NCI-H2029 (cell line): Measurements from ENCODE around the gene PDXP.
"Not testable (repeated sequence)": the region's sequence is repeated elsewhere in the genome, so short reads cannot be mapped to it uniquely, and the experiment has no call there.

Experiments used
- DNase-seq: peaks from one replicate; lab custom pipeline; 2025; lab: John Stamatoyannopoulos, UW

PDXP gene

DNA sequence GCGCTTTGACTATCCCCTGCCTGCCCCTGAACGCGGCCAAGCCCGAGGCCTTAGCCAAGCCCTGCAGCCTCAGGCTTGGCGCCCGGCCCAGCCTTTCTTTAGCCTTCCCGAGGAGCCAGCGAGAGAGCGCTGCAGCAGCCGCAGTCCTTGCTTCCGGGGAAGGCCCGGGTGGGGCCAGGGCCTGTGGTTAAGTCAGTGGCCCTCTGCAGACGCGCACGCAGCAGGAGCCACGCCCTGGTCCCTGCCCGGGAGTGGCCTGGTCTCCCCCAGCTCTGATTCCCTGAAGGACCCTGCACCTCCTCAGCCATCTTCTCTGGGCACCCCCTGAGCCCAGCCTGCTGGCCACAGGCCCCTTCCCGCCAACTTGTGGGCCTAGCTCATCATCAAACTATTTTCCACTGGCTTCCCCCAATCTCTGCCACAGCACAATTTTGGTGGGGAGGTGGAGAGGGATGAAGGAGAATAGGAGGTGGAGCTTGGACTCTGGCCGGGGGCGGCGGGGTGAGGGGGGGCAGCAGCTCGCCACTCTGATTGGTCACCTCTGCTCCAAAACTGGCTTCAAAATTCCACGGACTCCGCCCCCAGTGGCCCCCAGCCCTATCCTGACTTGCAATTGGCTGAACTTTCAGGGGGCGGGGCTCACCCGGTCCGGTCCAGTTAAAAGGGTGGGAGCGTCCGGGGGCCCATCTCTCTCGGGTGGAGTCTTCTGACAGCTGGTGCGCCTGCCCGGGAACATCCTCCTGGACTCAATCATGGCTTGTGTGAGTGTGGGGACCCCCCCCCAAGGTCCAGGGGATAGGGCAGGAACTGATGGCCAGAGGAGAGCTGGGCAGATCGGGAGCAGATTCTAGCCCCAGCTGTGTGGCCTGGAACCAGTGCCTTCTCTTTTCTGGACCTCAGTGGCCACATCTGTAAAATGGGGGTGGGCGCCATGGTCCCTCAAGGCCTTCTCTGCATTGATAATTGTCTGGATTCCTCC is 16.7 kb downstream of the PDXP start, which contains the start of gene LGALS1:
LGALS1 (plus strand) TSS at position 686 of the 979 bp plus-strand sequence; CDS start at position 753, 67 bp downstream.
- peak; percentile 80 for DNase-seq

DNA sequence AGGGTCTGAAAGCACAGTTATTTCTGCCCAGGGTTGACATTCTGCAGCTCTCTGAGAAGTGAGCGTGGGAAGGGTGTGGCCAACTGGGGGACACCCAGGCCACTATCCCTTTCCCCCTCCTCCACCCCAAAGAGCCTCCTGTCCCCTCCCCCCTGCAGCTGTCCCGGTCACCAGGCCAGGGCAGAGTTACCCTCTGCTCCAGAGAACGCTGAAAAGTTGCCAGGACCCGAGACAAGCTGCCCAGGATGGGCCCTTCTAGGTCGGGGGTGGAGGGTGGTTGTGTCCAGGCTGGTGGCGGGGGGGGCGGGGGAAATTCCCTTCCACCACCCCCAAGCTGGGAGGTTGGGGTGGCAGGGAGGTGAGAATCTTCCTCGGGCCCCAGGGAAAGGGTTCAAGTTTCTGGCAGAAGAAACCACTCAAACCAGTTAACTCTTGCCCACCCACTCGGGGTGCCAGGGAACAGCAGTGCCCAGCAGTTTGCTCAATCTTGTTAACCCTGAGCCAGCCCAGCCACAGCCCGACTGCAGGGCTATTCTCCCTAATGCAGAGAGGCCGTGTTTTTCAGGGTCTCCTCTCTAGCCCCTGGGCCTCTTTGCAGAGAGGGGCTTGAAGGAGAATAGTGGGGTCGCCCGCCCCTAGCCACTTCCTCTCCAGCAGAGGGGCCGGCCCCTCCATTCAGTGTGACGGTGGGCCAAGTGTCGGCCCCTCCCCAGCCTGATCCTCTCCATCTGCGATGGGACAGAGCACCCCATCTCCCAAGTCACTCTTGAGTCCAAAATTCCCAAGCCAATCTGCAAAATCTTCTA is 17.6 kb downstream of the PDXP start:
- DNase-seq, result no peak

DNA sequence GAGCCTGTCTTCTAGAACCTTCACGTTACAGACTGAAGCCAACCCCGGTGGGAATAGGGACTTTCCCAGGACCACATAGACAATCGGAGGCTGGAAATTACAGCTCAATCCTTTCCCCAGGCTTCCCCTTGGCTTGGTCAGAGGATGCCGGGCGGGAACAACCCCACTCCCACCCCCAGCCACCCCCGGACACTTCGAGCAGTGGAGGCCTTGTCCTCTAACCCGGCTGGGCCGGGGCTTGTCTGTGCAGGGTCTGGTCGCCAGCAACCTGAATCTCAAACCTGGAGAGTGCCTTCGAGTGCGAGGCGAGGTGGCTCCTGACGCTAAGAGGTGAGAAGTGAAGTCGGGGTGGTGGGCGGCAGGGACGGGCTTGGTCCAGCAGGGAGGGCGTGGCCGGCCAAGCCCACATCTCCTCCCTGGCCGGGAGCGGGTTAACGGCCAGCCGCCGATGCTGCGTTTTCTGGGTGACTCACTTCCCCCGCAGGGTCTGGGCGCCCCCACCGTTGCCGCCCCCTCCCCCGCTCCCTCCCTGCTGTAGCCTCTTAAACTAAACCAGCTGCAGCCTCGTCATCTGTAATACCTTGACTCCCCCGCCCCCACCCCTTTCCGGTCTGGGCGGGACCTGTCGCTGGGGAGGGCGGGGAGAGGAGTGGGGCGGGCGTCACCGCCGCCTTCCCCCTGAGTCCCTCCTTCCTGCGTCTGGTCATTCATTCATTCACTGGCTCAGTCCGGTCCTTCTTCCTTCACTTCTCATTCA is 18.4 kb downstream of the PDXP start:
- DNase-seq, result peak; percentile 82

DNA sequence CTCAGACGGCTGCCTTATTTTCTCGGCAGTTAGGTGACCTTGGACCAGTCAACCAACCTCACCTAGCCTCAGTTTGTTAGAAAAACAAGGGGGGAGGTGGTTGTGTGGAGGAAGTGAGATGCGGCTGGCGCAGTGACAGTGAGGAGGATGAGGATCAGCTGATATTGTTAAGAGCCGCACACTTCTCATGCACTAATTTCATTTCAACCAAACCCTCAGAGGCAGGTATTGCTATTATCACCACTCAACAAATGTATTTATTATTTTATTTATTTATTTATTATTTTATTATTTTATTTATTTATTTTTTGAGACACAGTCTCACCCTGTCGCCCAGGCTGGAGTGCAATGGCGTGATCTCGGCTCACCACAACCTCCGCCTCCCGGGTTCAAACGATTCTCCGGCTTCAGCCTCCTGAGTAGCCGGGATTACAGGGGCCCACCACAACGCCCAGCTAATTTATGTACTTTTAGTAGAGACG is 19.0 kb downstream of the PDXP start:
- no peak for DNase-seq

DNA sequence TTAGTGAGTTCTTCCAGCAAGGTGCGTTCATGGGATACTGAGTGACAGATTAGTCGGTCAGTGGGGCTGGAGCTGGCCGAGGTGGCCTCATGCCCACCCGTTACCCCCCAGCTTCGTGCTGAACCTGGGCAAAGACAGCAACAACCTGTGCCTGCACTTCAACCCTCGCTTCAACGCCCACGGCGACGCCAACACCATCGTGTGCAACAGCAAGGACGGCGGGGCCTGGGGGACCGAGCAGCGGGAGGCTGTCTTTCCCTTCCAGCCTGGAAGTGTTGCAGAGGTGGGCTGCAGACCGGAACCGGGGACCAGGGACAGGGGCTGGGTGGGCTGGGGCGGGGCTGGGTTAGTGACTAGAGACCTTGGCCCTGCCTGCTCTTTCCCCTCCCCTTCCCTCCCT is 19.8 kb downstream of the PDXP start:
- no peak for DNase-seq

DNA sequence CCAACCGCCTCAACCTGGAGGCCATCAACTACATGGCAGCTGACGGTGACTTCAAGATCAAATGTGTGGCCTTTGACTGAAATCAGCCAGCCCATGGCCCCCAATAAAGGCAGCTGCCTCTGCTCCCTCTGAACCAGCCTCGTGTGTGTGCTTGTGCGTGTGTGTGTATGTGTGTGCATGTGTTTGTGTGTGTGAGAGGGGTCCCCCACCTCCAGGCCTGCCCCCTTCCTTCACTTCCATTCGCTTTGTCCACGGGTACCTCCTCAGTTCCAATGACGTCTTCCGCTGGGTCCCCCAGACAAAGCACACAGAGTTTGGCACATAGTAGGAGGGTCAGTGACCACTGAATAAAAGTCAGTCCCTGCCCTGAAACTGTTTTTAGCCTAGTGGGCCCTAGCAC is 21.1 kb downstream of the PDXP start:
- DNase-seq, result no peak

DNA sequence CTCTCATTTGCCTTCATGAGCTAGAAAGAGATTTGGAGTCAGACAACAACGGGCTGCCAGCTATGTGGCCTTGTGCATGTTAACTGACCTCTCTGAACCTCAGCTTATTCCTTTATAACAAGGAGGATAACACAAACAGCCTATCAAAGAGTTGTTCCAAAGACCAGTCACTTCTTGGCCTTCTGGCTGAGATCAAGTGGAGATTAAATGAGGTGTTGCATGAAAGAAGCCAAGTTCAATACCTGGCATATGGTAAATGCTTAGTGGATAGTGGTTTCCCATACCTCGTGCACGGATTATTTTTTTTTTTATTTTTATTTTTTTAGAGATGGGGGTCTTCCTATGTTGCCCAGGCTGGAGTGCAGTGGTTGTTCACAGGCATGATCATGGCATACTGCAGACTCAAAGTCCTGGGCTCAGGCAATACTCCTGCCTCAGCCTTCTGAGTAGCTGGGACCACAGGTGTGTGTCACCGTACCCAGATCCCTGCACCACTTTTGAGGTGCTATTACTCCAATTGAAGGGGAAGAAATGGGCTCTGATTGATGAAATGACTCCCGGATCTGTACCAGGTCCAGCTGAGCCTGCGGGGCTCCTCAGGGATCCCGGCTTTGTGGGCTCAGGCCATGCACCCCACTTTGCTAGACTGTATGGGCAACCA is 21.8 kb downstream of the PDXP start:
- no peak for DNase-seq

DNA sequence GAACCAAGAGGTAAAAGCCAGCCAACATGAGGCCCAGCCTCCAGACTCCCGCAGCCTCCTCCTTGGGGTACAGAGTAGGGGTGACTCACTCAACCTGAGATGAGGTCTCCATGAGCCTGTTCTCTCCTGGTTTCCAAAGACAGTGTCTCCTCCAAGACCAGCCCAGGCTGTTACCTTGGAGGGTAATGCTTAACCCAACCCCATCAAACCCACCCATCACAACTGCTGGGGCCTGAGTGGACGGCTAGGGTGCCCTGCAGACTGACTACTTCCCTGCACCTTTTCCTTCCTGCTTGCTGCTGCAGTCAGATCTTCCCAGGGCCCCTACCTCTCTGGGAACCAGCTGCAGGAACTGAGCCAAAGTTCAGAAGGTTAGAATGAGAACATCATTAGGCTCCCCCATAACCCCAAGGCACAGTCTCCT is 22.5 kb downstream of the PDXP start:
- DNase-seq, result no peak

DNA sequence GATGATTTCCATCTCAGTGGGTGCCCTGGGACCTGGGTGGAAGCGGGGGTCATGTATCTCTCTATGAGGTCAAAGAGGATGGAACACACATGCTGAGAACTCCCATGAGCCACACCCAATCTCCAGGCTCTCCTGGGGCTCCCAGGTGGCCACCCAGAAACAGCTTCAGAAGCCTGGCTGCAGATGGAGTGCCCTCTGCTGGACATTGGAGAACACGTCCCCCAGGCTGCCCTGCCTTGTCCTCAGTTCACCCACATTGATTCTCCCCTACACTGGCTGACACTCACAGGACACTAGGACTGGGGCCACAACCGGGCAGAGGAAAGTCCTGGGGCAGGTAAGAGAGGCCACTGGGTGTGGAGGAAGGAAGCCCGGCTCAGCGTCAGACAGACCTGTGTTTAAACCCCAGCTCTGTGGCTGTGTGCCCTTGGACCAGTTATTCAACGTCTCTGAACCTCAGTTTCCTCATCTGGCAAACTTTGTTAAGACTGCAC is 23.1 kb downstream of the PDXP start:
- peak; percentile 38 for DNase-seq

DNA sequence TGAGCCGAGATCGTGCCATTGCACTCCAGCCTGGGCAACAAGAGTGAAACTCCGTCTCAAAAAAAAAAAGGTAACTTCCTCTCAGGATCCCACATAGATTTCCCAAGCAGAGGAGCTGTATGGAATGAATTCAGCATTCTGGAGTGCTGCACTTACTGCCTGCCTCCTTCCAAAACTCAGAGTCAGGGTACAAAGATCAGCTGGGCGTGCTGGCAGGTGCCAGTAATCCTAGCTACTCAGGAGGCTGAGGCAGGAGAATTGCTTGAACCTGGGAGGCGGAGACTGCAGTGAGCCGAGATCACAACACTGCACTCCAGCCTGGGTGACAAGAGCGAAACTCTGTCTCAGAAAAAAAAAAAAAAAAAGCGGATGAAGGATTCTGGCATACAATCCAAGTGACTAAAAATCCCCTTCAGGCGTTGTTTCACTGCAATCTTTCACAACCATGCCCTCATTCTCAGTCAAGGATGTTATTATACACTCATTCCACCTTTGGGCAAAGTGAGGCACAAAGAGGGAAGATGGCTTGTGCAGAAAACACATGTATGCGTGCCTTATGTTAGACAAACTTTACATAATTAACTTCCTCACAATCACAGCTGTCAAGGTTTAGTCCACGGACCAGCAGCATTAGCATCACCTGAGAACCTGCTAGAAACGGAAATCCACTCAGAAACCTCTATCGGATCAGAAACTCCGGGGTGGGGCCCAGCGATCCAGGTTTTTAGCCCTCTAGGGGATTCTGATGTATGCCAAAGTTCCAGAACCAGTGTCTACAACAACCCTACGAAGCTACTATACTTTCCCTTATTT is 26.5 kb downstream of the PDXP start:
- DNase-seq, result no peak

DNA sequence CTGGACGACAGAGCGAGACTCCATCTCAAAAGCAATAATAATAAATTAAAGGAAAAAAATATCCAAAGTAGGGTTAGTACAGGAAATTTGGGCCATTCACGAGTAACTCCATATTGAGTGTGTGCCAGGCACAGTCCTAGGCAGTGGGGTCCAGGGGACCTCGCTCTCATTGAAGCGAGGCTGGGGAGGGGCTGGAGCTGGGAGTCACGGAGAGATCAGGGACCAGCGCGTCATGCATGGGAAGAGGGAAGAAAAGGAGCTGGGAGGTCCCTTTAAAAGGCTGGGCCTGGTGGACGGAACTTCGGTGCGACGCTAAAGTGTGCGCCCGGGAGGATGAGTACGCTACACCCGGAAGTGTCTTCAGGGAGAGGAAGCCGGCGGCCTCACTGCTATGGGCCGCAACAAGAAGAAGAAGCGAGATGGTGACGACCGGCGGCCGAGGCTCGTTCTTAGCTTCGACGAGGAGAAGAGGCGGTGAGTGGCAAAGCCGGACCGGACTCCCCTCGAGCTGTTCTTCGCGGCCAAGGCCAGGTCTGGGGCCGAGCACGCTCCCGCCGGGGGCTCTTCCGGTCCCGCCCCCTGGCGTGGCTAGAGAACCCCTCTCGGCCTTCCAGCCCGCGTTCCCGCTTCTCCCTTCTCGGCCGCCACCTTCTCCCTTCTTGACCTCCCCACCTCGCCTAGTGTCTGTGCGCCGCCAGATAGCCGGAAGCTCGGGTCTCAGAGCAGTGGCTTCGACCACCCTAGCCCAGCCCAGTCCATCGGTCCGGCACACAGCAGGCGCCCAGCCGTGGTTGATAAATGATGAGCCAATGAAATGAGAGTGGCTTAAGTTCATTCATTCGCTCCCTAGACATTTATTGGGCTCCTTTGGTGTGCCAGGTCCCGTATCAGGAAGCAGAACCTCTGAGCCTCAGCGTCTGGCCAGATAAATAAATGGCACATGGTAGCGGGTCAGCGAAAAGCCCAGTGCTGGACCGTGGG is 27.8 kb downstream of the PDXP start, which contains the start of gene NOL12:
NOL12 (plus strand) TSS at position 342 of the 981 bp plus-strand sequence; CDS start at position 392, 50 bp downstream.
- DNase-seq, result peak; percentile 61

DNA sequence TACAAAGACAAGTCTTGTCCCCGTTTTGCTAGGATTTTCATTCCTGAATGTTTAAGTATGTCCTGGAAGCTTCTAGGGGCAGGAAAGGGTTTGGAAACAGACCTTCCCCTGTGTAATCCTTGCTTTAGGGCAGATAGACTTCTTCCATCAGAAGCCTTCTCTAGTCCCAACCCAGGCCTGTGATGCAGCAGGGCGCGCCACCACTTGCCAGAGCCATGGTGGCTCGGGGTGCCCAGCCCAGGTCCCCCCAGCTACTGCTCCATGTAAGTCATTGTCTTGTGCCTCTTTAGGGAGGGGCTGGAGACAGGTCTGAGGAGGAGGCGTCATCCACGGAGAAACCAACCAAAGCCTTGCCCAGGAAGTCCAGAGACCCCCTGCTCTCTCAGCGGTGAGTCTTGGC is 31.9 kb downstream of the PDXP start:
- DNase-seq, result no peak

DNA sequence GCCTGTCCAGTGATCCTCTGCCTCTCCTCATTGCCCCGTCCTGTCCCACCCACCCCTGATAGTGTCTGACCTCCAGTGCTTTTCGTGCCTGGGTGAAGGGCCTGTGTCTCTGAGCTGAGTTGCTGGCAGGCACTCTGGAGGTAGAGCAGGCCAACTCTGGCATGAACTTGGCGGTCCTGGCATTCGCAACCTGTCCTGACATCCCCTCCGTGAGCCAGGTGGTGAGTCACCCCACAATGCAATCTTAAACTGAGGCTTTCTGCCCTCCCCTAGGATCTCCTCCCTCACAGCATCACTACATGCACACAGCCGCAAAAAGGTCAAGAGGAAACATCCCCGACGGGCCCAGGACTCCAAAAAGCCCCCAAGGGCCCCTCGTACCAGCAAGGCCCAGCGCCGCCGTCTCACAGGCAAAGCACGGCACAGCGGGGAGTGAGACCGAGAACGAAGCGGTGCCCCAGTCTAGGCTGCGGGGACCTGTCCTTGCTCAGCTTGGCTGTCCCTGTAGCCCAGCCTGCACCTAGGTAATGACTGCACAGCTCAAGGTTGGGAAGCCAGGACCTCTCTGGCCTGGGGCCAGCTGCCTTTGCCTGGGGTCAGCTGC is 32.5 kb downstream of the PDXP start:
- DNase-seq, result no peak

DNA sequence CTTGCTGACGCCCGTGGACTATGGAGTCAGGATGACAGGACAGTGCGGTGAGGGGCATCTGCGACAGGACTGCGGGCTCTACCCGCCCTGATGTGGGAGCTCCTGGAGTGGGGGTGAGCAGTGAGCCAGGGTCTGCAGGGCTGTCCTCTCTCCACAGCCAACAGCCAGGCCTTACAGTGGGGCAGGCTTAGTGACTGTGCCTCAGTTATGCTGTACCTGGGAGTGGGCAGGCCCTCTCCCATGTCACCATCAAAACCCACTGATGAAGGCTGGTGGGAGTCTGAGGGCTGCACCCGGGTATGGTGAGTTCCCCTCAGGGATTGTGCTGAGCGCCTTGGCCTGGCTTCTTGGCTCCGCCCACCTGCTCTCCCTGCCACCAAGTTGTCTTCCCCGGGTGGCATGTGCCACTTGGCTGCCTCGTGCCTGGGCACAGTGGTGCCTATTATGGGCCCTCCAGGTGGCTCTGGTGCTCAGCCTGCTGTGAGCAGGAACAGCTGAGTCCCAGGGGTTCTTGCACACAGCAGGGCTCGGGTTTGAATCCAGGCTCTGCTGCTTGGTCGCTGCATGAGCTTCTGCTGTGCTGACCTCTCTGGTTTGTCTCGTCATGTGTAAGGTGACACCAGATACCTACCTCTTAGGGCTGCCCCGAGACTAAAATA is 34.2 kb downstream of the PDXP start:
- no peak for DNase-seq

DNA sequence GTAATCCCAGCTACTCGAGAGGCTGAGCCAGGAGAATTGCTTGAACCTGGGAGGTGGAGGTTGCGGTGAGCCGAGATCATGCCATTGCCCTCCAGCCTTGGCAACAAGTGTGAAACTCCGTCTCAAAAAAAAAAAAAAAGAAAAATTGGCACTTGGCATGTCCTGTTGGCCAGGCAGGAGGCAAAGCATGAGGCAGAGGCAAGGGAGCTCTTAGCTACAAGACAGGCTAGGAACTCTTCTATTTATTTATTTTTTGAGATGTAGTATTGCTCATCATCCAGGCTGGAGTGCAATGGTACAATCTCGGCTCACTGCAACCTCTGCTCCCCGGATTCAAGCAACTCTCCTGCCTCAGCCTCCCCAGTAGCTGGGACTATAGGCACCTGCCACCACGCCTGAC is 35.6 kb downstream of the PDXP start:
- not testable (repeated sequence) for DNase-seq

DNA sequence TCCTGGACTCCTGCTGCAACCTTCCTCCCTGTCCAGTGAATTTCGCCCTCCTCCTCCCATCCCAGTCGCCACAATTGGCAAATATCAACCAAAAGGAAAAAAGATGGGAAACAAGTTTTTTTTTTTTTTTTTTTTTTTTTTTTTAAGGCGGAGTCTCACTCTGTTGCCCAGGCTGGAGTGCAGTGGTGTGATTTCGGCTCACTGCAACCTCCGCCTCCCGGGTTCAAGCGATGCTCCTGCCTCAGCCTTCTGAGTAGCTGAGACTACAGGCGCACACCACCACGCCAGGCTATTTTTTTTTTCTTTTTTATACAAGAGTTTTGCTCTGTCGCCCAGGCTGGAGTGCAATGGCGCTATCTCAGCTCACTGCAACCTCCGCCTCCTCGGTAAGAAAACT is 37.7 kb downstream of the PDXP start:
- DNase-seq, result not testable (repeated sequence)

DNA sequence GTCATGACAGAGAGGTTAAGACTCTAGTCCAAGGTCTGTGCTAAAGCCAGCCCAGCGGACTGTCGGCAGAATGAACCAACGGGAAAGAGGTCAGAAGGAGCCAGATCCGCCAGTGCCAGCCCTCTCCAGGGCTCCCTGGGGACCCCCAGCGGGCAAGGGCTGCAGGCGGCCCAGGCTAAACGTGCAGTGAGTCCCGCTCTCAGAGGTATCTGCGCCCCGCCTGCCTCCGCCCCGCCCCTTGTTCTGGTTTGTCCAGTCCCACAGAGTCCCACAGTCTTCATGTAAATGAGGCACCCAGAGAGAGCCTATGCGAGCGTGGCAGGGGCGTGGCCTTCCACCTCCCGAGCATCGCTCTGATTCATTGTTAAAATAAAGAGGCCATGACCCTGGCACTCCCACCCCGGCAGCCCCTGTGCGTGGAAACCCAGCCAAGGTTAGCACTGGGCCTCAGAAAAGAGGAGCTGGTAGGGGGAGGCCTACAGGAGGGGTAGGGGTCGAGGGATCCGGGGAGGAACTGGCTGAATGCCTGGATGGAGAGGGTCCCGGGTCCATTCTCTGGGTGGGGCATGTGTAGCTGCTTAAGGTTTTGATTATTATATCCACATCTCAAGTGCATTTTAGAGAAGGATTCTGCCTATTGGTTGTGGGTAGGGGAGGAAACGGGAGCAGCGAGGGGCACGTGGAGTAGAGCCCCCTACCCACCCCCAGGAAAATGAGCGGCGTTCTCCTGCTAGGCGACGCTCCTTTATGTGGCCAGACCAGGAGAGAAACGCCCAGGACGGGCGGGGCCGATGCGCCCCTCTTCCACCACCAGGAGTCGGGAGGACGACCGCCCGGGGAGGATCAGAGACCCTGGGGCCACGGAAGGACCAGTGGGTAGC is 38.4 kb downstream of the PDXP start, which contains the start of gene TRIOBP:
TRIOBP (plus strand) TSS at position 392 of the 881 bp plus-strand sequence. CDS start 4,318 bp downstream, outside the sequence.
- peak; percentile 94 for DNase-seq
